IMR-90 (cell line): Measurements from ENCODE around the gene UBE2L3.

Experiments used
- BHLHE40 ChIP-seq: fragments of 150-350 bp; IDR thresholded peaks from 2 replicates; pipeline ENCODE4 v1.6.1; 2016; ENCODE audit warnings: mild to moderate bottlenecking, low read depth, low read length
- CTCF ChIP-seq: conservative IDR thresholded peaks from 2 replicates; pipeline ENCODE4 v1.5.1; 2012; ENCODE audit warnings: mild to moderate bottlenecking, low read depth, low read length, improper control_type of control experiment
- FOS ChIP-seq: fragments of 150-350 bp; IDR thresholded peaks from 2 replicates; pipeline ENCODE4 v1.6.1; 2016; ENCODE audit warnings: low read depth, low read length
- MAZ ChIP-seq: IDR thresholded peaks from 2 replicates; pipeline ENCODE4 v1.6.1; 2012; ENCODE audit warnings: low read depth, mild to moderate bottlenecking, low read length, improper control_type of control experiment, moderate library complexity, borderline replicate concordance

- TF ChIP-seq BHLHE40 (no peak), CTCF (no peak), FOS (no peak), MAZ (no peak)
Observed at GRCh38 chr22:21594865-21595452, 27.4 kb downstream of the UBE2L3 start.
